SK-N-SH (cell line): ENCODE results near the gene PLXNA4.

Experiments used
- CTCF ChIP-seq: fragments of 200-600 bp; sonication (generic); IDR thresholded peaks from 2 replicates; pipeline ENCODE4 v1.6.1; 2017; ENCODE audit warnings: antibody characterized with exemption, mild to moderate bottlenecking, moderate library complexity
- EP300 ChIP-seq, 2 experiments: IDR thresholded peaks; 2 replicates each; pipeline versions ENCODE4 v1.4.0 to v1.6.1; 2012; ENCODE audit warnings: borderline replicate concordance in 1 of 2, low read depth in 1 of 2, low read length in 1 of 2
- EZH2phosphoT487 ChIP-seq: fragments of 200-600 bp; sonication (generic); IDR thresholded peaks from 2 replicates; pipeline ENCODE4 v1.6.1; 2017; ENCODE audit warnings: low read depth, mixed run types, mild to moderate bottlenecking, antibody characterized with exemption, moderate library complexity, borderline replicate concordance
- GABPA ChIP-seq: IDR thresholded peaks from 2 replicates; pipeline ENCODE4 v1.4.0; 2012; ENCODE audit warnings: low read depth, mild to moderate bottlenecking
- MAX ChIP-seq: IDR thresholded peaks from 2 replicates; pipeline ENCODE4 v1.4.0; 2012; ENCODE audit warnings: low read depth
- POLR2AphosphoS5 ChIP-seq: IDR thresholded peaks from 2 replicates; pipeline ENCODE4 v1.6.1; 2012; ENCODE audit warnings: low read depth, low read length
- RXRA ChIP-seq: IDR thresholded peaks from 2 replicates; pipeline ENCODE4 v1.4.0; 2012; ENCODE audit warnings: low read depth, mild to moderate bottlenecking, borderline replicate concordance
- SIN3A ChIP-seq: IDR thresholded peaks from 2 replicates; pipeline ENCODE4 v1.6.1; 2012; ENCODE audit warnings: low read depth, mild to moderate bottlenecking, low read length, moderate library complexity, borderline replicate concordance
- YY1 ChIP-seq: IDR thresholded peaks from 2 replicates; pipeline ENCODE4 v1.4.0; 2012; ENCODE audit warnings: low read depth, mild to moderate bottlenecking
- TF ChIP-seq, protein P1 (sequence below): IDR thresholded peaks from 2 replicates; pipeline ENCODE4; 2012
- TF ChIP-seq, protein P2 (sequence below): IDR thresholded peaks from 2 replicates; pipeline ENCODE4 v1.6.1; 2012; ENCODE audit warnings: mild to moderate bottlenecking, low read depth, low read length, moderate library complexity
- TF ChIP-seq, protein P3 (sequence below): fragments of 150-350 bp; IDR thresholded peaks from 2 replicates; pipeline ENCODE4 v1.6.1; 2017; ENCODE audit warnings: antibody characterized with exemption, low read length, low read depth, borderline replicate concordance

DNA sequence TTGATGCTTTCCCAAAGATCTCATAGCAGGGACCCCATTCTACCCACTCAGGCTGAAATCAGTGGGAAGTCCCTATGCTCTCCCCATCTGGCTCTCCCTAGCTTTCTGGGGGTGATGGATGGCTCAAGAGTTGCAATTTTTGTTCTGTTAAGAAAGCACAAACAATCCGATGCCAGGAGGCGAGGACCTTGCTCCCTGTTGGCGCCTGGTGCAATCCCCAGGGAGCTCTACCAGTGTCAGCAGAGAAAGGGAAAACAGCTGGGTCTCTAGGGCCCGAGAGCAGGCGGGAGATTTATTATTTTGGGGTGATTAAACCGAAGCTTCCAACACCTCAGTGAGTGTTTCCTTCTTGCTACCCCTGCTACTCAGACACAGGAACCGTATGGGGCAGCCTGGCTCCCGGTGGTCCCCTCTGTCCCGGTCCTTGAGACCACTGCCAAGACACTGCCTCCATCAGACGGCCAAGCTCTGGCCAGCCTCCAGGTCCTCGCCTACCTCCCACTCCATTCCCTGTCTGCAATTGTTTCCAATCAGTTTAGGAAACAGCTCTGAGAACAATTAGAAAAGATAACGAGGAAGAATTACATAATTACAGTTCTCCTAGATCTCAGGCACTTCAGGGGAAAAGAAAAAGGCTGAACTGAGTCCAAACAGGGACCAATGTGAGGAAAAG, 147.9 kb downstream of the PLXNA4 start:
- TF ChIP-seq POLR2AphosphoS5 = no peak
- TF ChIP-seq, protein P1, sequence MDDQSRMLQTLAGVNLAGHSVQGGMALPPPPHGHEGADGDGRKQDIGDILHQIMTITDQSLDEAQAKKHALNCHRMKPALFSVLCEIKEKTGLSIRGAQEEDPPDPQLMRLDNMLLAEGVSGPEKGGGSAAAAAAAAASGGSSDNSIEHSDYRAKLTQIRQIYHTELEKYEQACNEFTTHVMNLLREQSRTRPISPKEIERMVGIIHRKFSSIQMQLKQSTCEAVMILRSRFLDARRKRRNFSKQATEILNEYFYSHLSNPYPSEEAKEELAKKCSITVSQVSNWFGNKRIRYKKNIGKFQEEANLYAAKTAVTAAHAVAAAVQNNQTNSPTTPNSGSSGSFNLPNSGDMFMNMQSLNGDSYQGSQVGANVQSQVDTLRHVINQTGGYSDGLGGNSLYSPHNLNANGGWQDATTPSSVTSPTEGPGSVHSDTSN = no peak
- TF ChIP-seq, protein P2, sequence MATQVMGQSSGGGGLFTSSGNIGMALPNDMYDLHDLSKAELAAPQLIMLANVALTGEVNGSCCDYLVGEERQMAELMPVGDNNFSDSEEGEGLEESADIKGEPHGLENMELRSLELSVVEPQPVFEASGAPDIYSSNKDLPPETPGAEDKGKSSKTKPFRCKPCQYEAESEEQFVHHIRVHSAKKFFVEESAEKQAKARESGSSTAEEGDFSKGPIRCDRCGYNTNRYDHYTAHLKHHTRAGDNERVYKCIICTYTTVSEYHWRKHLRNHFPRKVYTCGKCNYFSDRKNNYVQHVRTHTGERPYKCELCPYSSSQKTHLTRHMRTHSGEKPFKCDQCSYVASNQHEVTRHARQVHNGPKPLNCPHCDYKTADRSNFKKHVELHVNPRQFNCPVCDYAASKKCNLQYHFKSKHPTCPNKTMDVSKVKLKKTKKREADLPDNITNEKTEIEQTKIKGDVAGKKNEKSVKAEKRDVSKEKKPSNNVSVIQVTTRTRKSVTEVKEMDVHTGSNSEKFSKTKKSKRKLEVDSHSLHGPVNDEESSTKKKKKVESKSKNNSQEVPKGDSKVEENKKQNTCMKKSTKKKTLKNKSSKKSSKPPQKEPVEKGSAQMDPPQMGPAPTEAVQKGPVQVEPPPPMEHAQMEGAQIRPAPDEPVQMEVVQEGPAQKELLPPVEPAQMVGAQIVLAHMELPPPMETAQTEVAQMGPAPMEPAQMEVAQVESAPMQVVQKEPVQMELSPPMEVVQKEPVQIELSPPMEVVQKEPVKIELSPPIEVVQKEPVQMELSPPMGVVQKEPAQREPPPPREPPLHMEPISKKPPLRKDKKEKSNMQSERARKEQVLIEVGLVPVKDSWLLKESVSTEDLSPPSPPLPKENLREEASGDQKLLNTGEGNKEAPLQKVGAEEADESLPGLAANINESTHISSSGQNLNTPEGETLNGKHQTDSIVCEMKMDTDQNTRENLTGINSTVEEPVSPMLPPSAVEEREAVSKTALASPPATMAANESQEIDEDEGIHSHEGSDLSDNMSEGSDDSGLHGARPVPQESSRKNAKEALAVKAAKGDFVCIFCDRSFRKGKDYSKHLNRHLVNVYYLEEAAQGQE = no peak
- no peak for TF ChIP-seq CTCF
- no peak for TF ChIP-seq SIN3A
- no peak for TF ChIP-seq EZH2phosphoT487
- TF ChIP-seq EP300 (IDR thresholded peaks at IDR 0.05; ENCODE audit: borderline replicate concordance in 1 of 2, low read depth in 1 of 2, low read length in 1 of 2) = no peak
- TF ChIP-seq YY1 = no peak
- TF ChIP-seq MAX = no peak
- TF ChIP-seq RXRA = no peak
- no peak for TF ChIP-seq GABPA
- TF ChIP-seq, protein P3, sequence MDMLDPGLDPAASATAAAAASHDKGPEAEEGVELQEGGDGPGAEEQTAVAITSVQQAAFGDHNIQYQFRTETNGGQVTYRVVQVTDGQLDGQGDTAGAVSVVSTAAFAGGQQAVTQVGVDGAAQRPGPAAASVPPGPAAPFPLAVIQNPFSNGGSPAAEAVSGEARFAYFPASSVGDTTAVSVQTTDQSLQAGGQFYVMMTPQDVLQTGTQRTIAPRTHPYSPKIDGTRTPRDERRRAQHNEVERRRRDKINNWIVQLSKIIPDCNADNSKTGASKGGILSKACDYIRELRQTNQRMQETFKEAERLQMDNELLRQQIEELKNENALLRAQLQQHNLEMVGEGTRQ = no peak
